Umbilical cord (tissue), 2 donors: Measurements from ENCODE around the gene ORC4. TPM values are rescaled to one million over a fixed set of nuclear protein-coding genes. Genes with fewer than 3 reads are reported as not detected.
A peak's percentile ranks its signal among the peaks of the same experiment; 100 is the strongest.

Experiments
- DNase-seq: peaks from one replicate; pipeline ENCODE4 v3.0.0-alpha.2; 2015; ENCODE audit warnings: low spot score
- total RNA-seq: library from RNA; depleted of rRNA; stranded (reverse); fragments of >200 nt; gene quantifications from one replicate; pipeline ENCODE4 v1.2.3, GENCODE V29; 2014; ENCODE audit warnings: low replicate concordance; ENCODE audit not compliant: insufficient read depth

The ORC4 gene
- total RNA-seq, 1 donor from 2014 or later = 19.0 TPM

DNA sequence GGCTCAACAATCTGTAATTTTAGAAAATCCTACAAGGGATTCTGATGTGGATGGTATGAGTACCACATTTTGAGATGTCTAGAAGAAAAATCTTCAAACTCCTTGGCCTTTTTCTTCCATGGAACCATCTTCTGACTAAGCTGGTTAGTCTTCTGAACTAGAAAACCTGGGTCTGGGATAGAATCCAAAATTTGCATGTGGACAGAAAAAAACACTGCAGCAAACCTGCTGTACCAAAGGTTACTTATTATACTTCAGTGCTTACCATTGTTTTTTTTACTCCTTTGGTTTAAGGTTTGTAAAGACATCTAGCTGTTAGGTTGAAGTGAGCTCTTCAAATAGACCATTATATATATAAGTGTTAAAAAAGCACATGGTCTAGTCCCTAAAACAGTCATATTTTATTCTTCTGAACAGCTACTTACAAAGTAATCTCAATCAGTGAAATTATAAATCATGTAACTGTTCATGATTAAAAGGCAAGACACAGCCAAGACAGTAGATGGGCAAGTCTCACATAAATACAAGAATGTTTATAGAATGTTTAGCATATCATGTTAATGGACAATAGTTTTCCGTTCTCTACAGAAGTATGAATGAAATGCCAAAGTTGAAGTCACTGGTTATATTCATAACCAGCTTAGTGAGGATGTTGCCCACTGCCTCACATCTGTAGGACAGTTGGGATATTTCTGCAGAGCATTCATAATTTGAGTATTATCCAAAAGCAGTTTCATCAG, 85.5 kb downstream of the ORC4 start:
- no peak for DNase-seq

DNA sequence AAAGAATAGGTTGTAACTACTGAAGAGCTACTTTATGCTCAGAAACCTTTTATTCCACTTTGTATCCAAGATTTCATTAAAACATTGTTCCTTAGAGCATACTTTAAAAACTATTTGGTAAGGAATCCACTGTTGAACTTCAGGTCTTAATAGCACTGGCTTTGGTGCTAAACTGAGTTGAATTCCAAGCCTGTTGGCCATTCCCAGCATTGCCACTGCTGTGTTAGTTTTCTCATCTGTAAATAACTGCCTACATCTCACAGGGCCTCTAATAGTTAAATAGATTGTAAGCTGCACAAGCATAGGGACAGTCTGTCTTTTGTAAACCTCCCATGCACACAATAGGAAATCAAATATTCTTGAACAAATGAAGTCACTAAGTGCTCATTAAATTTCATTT, 86.6 kb downstream of the ORC4 start:
- no peak for DNase-seq

DNA sequence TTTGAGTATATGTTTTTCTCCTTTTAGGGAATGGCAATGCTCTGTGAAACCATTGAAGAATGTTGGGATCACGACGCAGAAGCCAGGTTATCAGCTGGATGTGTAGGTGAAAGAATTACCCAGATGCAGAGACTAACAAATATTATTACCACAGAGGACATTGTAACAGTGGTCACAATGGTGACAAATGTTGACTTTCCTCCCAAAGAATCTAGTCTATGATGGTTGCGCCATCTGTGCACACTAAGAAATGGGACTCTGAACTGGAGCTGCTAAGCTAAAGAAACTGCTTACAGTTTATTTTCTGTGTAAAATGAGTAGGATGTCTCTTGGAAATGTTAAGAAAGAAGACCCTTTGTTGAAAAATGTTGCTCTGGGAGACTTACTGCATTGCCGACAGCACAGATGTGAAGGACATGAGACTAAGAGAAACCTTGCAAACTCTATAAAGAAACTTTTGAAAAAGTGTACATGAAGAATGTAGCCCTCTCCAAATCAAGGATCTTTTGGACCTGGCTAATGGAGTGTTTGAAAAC, 93.4 kb downstream of the ORC4 start:
- no peak for DNase-seq

DNA sequence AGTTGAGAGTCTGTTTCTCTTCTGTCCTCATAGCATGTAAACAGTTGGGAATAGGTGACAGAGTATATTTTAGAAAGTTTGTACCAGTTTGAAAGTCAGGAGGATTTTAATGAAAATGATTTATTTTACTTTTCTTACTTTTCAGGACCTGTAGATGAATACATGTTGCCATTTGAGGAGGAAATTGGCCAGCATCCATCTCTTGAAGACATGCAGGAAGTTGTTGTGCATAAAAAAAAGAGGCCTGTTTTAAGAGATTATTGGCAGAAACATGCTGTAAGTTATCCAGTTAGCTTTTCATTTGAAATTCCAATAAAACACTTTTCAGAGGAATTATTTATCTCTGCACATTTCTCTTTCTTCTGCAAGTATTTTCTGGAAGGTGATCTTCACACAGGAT, 94.7 kb downstream of the ORC4 start:
- peak; percentile 52 for DNase-seq

DNA sequence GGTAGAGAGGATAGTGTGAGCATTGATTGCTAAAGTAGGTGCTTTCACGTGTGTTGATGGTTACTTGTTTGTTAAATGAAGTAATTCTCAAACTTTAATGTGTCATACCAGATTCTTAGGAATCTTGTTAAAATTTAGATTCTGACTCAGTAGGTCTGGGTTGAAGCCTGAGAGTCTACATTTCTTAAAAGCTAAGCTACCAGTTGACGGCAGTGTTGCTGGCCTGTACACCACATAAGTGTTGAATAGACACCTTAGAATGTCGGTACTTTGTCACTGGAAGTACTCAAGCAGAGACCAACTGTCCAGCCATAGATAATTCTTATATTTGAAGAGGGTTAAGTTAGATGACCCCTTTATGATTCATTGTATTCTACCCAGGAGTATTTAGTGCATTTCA, 95.9 kb downstream of the ORC4 start:
- no peak for DNase-seq

DNA sequence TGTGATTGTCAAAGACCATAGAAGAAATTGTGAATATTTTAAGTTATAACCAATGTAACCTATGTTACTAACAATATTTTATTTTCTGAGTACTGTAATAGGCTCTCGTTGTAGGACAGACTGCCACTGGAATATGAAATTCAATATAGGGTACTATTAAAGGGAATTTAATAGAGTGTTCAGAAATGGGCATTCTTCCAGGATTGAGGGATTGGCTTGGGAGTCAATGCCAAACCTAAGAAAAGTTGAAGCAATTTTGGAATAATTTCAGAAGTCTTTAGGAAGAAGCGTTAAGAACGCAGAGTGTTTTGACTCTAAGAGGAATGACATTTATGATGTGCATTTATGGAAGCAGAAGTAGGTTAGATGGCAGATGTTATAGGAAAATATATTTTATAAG, 96.7 kb downstream of the ORC4 start:
- DNase-seq = no peak

DNA sequence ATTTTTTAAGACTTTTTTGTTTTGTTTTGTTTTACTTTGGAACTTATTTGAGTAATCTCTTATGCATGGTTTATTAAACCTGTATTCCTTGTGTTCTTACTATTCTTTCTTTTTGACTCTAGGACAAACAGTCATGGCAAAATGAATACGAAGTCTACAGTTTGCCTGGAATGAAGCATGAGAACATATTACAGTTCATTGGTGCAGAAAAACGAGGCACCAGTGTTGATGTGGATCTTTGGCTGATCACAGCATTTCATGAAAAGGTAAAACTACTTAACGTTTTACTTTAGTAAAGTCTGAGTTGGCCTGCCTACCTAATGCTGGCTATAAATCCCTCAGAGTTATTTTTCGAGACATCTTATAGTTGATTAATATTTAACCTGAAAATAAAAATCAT, 103.4 kb downstream of the ORC4 start:
- DNase-seq = no peak

DNA sequence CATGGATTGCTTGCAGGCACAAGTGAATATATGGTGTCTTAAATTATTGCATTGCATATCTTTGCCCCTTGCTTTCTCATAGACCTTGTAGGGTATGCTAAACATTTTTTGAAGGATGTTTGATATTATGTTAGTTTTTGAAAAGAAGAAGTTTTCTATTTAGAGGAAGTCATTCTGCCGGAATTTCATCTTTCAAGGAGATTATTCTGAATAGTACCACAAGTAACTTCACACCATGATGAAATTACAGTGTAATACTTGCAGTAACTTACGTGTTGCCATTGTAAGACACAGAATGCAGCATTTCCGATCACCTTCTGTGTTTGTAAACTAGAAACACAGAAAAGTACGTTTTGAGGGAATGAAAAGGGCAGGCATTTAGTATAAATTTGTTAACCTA, 103.8 kb downstream of the ORC4 start:
- no peak for DNase-seq

DNA sequence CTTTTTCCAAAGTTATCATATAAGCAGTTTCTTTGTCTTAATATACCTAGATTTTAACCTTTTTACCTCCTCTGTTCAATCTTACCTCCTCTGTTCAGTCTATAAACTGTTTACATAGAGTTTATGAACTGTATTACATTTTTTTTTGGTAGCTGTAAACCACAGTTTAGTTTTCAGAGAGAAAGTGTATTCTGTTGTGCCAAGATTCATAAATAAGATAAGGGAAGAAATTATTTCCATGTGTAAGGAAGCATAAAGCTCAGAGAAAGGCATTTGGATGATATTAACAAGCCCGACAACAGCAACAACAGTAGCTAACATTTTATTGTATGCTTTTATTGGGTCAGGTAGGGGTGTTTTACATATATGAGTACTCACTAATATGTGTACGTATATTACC, 104.5 kb downstream of the ORC4 start:
- no peak for DNase-seq

DNA sequence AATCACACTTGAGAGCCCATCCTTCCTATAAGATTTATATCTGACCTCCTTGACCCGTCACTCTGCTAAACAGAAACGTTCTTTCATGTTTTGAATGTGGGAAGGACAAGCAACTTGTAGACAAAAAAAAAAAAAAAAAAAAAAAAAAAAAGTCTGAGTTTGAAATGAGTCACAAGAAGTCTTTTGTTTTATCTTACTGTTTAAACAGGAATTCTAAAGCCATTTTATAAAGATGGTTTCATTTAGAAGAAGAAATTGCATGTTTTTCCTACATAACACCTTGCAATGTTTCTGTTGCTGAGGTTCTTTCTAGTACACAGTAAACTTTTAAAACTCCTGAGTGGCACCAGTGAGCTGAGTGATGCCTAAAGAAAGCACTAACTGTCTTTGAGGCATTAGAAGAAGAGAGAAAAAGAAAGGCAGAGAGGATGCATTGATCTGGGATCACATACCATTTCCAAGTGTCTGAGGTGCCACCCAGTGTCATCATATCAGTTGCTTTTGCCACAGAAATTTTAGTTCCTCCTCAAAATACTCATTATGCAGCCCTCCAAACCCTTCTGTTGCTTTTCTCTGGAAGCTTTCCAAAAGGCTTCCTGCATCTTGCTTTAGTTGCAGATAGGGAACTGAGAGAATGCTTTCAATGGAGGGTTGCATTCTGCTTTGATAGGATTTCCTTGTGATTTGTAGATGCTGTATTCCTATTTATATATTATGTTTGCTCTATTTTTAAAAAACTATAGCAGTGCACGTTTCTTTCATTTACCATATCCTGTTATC, 106.6 kb downstream of the ORC4 start:
- peak; percentile 67 for DNase-seq

DNA sequence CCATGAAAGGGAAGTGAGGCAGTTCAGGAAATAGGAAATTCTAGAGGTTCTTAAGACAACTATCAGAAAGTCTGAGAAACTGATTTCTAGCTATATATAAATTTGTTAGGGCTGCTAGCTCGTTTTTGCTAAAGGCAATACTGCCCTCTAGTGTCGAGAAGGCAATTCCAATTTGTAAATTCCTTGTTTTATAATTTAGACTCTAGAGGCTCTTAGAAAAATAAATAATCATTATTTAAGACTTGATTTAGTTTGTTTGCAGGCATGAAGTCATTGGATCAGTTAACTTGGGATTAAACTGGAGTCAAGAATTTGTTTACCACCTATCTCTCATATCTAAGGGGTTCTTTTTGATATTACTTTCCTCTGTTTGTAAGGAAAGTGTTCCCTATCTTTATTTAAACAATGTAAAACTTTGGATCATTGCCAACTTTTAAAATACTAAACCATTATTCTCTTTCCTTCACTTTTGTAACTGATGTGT, 109.5 kb downstream of the ORC4 start:
- peak; percentile 80 for DNase-seq

DNA sequence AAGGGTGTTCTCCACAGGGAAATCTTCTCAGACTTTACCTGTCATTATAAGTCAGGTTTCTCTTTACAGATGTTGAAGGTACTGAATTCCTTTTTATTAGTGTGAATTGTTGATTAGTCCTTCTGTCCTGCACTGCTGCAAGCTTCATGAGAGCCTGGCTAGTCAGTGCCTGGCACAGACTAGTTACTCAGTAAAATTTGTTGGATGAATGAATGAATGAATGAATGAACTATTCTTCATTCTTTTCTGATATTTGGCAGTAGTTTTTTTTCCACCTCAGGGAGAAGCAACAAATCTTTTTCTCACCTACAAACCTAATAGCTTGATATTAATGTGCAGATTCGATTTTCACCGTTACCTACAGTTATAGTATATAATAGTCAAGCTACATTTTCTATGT, 111.4 kb downstream of the ORC4 start:
- no peak for DNase-seq

DNA sequence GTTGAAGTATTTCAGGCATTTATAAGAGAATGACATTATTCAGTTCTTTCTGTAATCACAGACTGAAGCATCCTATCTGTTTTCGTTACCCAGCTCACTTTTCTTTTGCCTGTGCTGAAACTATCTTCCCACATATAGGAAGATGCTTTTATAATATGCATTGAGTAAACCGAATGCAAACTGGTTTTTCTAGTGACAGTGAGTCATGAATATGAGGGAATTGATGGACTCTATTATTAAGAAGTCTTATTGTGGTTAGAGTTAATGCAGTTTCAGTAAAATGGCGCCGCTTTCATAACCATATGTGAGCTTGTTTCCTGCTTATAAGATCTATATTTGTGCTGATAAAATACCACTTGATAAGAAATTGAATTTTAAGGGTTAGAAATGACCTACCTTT, 116.5 kb downstream of the ORC4 start:
- no peak for DNase-seq

DNA sequence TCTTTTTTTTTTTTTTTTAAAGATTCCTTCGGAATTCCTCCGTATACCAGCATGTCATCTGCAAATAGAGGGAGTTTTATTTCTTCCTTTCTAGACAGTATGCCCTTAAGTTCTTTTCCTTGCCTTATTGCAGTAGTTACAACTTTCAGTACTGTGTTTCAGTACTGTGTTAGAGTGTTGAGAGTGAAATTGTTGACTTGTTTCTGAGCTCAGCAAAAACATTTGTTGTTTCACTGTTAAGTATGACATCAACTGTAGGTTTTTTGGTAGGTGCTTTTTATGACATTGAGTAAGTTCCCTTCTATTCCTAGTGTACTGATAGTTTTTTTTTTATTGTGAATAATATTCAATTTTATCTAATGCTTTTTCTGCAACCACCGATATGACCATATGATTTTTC, 131.9 kb downstream of the ORC4 start:
- DNase-seq = no peak

DNA sequence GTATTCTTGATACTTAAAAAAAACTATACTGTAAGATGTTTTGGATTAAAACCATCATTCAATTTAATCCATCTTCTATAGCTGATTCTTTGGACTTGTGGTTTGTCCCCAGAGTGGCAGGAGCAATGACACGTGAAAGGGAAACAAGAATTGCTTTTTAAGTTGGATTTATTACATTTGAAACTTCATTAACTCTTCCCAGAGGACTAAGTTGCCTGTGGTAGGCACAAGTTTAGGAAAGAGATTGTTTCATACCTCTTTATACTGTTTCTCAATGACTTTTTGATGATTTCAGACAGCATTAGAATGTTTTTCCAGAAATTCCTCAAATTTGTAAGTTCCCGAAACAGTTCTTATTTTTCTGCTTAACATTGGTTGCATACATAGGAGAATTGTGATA, 134.4 kb downstream of the ORC4 start:
- no peak for DNase-seq

DNA sequence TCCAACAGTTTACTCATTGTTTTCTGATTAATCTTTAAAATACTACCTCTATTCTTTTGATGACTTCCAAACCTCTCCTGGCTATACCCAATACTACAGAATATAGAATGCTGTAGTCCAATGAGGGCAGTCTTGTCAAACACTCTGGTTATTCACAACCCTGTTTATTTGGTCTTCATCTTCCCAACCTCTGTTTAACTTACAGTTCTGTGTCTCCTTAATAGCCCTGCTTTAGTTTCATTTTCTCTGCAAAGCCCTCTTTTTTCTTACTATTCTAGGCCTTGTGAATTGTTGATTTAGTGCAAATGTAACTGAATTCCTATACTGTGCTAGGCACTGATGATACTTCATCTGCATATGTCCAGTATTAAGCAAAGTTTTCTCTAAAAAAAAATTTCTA, 135.7 kb downstream of the ORC4 start:
- no peak for DNase-seq

DNA sequence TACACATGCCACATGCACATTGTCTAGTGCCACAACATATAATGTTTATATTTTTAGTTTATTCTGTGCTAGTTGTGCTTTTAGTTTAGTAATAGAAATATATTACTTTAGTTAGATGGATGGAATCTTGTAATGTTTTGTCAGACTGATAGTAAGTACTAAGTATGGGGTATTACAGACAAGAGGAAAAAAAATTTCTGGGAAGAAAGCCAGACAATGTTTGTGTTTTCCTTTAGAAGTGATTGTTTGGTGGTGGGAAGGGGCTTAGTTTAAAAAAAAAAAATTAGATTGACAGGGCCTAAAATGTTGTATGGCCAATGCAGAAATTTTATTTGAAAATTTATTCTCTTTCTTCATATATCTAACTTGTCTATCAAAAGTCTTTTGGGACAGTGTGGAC, 137.9 kb downstream of the ORC4 start:
- DNase-seq = no peak

Other genes starting within 250 kb of the ORC4 start
- gene ACVR2A, start 175.7 kb downstream of the ORC4 start, total RNA-seq = 118 TPM
- gene MBD5, start 354 bp upstream of the ORC4 start, total RNA-seq = 84.5 TPM